CD4-positive, alpha-beta T cell treated with Interleukin-15 for 1 hour (primary cell): ENCODE results near the gene PIK3R5.
A peak's percentile ranks its signal among the peaks of the same experiment; 100 is the strongest.

Source experiments
- DNase-seq: peaks from one replicate; pipeline ENCODE4 v3.0.0-alpha.2; 2020

PIK3R5 gene

DNA sequence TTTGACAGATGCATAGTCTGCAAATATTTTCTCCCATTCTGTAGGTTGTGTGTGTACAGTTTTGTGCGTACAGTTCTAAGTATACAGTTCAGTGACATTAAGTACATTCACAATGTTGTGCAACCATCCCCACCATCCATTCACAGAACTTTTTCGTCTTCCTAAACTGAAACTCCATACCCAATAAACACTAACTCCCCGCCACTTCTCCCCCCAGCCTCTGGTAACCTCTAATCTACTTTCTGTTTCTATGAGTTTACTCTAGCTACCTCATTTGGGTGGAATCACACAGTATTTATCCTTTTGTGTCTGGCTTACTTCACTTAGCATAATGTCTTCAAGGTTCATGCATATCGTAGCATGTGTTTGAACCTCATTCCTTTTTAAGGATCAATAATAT, 14.3 kb downstream of the PIK3R5 start:
- DNase-seq: no peak

DNA sequence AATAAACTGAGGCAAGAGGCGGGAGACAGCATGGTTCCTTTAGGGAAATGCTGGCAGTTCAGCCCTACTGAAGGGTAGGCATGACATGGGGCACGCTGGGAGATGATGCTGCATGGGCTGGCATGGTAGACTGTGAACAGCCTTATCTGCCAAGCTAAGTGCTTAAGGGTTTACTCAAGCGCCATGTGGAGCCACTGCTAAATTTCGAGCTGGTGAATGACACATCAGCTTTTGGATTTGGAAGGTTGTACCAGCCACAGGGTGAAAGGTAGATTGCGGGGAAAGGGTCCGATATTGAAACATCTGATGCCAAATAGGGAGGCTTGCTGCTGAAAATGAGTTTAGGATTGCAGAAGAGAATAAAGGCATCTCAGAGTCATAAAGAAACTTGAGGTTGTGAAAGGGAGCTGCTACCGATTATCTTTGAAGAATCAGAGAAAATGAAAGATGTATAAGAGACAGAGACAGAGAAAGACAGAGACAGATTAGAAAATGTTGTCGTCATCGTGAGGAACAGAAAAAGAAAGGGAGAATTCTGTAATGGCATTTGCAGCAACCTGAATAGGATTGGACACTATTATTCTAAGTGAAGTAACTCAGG, 16.3 kb downstream of the PIK3R5 start:
- no peak for DNase-seq

DNA sequence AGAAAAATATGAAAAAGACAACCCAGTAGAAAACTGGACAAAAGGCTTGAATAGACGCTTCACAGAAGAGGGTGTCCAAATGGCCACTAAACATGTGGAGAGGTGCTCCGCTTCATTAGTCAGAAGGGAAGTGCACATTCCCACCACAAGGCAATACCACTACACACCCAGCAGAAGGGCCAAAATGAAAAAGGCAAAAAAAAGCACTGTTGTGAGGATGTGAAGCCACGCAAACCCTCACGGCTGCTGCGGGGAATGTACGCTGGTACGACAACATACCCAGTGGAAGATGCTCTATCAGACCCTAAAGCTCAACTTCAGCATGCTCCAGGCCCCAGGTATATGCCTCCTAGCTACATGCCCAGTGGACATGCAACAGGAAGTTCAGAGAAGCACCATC, 17.0 kb downstream of the PIK3R5 start:
- no peak for DNase-seq

DNA sequence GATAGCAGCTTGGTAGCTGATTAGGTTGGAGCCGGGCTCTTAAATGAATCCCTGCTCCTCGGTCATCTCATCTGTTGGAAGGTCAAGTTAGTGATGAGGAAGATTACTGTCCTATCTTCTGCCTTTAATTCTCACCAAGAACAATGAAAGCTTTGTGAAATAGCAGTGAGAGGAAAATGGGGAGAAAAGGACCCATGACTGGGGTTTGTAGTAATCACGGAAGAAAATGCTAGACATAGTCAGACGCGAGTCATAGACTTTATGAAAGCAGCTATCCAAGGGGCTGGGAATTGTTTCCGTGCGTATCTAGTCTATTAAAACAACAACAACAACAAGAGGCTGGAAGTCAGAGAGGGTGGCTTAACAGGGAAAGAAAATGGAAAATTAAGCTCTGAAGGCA, 18.3 kb downstream of the PIK3R5 start:
- no peak for DNase-seq

DNA sequence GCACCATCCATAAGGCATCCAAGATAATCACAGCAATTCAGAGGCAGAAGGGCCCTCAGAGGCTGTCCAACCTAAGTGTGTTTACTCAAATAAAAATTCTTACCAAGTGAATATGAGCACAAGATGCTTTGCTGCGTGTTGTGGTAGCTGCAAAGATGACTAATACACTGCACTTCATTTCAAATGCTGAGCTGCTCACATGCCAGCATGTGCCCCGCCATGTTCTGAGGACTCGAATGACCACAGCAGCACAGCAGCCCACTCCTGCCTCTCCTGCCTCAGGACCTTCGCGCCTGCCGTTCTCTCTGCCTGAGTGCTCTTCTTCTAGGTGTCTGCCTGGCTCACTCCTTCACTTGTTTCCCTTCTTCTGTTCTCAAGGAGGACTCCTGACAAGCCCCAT, 19.0 kb downstream of the PIK3R5 start:
- DNase-seq: no peak

DNA sequence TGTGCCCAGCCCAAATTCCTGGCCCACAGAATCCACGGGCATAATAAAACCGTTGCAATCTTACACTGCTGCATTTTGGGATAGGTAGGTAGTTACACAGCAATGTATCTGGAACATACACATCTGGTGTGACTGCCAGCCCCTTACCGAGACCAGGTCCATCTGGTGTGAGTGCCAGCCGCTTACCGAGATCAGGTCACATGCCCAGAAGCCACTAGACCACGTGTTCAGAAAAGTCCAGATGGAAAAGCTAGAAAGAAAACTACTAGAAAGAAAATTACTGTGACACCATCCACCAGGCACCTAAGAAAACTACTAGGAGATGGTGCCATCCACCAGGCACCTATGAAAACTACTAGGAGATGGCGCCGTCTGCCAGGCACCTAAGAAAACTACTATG, 19.4 kb downstream of the PIK3R5 start:
- no peak for DNase-seq

DNA sequence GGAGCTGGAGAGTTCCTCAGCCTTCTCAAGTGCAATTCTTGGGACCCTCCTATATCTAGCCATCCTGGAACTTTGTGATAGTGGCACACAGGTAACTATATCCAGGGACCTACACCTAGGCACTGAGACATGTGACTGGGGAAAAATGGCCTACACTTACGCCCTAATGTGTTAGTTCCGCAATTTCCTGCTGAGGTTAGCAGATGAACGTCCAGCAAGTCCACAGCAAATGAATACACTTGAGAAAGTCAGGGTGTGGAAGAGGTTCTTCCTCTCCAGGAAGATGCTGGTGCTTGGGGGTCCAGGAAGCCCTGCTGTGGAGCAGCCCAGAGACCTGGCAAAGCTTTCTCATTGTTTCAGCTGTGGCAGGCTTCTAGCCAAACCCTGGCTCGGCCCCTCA, 20.8 kb downstream of the PIK3R5 start:
- DNase-seq: no peak

DNA sequence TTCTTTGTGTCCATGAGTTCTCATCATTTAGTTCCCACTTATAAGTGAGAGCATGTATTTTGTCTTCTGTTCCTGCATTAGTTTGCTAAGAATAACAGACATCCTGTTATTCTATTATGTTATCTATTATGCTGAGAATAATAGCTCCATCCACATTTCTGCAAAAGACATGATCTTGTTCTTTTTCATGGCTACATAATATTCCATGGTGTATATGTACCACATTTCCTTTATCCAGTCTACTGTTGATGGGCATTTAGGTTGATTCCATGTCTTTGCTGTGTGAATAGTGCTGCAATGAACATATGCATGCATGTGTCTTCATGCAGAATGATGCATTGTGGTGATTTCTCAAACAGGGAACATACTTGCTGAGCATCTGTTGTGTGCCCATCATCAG, 21.4 kb downstream of the PIK3R5 start:
- DNase-seq: no peak

DNA sequence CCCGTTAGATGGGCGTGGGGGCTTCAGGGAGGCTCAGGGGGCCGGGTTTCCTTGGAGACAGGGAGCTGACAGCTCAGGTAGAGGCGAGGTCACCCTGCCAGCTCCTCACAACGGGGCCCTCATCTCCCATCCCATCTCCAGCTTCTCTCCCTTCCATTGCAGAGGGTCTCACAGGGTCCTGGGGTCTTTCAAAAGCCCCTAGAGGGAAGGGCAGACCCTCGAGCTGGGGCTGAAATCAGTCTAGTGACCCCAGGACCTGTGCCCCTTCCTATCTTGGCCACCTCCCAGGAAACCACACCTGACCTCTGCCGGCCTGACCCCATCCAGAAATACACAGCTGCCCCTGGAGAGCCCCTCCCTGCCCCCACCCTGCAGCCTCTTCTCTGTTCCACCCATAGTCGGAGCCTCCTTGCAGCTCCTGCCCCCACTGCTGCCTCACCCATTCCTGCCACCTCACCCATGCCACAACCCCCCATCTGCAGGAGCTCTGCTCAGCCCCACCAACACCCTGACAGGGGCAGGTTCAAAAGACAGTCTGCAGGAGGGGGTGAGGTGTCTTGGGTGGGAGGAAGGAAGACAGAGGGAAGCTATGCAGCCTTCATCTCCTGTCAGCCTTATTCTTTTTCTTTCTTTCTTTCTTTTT, 23.4 kb downstream of the PIK3R5 start:
- DNase-seq: peak; percentile 58

DNA sequence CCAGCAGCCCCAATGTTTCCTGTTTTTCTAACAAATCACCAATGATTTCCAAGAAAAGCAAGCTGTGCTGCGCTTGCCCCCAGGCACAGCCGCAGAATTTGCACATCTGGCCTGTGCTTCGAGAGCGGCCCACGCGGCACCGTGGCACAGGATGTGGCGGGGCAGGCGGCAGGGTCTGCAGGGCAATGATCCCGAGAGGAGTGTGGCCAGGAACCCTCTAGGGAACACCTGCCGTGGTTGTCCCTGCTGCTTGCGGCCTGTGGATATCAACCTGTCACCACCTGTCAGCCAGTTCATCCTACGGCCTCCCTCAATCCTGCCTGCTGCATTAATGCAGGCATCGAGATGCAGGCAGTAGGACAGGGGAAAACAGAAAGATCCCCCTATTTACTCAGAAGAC, 24.0 kb downstream of the PIK3R5 start:
- DNase-seq: peak; percentile 78

DNA sequence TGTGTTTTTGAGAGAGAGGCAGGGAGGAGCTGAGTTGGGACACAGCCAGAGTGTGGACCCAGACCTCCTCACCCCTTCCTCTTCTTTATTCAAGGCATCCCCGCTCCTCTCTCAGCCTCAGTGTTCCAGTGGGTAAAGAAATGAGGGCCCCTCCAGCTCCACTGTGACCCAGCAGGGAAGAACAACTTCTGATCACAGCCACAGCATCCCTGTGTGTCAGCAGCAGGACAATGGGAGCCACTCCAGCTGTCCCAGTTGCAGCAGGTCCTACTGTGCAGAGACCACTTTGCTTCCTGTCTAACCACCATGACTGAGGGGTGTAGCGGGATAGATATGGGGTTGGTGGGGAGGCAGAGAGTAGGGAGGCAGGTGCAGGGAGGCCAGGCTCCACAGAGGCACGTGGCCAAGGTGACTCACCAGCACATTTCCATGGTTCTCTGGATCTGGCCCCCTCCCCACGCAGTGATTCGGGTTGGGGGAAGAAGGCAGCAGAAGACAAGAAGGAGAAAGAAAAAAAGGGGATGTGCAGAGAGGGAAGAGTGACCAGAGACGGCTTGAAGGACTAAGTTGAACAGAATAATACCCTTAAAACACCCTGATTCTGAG, 24.5 kb downstream of the PIK3R5 start:
- peak; percentile 55 for DNase-seq

DNA sequence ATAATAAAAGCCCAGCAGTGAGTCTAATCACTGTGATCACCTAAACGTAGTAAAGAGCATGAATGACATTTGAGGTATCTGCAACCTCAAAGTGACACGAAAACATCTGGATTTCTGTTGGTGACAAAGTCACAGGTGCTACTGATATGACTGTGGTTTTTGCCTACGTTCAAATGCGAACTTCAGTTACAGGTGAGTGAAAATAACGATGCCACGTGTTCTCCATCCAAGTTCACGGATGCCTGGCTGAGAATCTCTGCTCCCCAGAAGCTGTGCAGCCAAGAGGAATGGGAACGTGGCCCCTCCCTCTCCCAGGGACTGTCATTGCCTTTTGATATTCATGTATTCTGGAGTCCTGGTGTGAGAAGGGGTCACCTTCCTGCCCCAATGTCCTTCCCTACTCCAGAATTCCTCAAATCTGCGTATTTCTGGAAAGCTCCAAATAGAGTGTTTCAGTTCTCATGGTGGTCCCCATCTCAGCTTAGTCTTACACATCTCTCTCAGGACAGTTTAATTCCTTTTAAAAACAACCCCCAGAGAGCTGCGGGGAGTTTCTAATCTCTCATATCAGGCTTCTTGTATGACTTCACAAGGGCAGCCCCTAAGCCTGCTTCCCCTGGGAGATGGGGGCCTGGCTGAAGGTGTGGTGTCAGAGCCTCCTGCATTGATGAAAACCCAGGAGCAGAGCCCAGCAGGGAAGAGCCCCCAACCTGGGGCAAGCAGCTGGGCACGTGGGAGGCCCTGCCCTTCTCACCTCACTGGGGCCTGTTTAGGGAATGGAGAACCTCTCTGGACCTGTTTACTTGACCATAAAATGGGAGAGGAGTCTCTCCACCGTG, 25.8 kb downstream of the PIK3R5 start:
- no peak for DNase-seq

DNA sequence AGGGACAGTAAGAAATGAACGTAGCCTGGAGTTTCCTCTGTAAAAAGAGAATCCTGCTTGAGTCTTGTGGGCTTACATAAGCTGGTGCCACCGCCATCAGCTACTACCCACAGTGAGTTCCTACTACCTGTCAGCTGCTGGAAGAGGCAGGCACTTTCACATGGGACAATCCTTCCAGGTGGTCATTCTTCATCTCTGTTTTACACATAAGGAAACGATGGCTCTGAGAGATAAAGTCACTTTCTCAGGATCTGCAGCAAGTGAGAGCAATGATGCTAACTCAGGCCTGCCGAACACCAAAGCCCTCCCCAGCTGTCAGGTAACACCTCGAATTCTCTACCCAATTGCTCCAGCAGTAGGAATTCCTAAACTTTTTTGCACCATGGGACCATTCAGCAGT, 26.6 kb downstream of the PIK3R5 start:
- DNase-seq: no peak

DNA sequence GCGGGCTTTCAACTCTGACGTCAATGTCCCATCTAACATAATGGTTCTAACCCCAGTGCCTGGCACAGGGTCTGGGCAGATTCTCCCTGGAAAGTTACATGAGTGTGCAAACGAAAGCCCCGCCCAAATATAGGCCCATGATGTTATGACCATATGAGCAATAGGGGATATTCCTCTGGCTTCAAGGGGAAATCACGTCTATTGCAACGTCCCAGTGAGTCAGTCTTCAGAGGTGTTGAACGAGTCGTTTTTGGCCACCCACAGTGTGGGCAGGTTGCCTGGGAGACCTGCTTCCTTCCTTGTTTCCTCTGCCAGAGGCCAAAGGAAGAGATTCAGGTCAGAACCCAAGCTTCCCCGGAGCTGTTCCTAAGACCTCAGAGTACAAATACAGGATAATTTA, 30.3 kb downstream of the PIK3R5 start:
- DNase-seq: peak; percentile 86

DNA sequence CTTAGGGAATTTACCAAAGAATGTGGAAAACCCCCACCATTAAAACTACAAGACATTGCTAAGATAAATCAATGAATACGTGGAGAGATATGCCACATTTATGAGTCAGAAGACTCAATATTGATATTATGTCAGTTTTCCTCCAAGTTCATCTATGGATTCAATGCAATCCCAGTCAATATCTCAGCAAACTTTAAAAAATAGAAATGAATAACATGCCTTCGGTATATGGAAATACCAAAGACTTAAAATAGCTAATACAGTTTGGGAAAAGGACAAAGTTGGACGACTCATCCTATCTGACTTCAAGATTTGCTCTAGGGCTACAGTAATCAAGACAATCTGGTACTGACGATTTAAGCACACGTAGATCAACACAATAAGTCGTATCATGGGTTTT, 31.2 kb downstream of the PIK3R5 start:
- DNase-seq: no peak

DNA sequence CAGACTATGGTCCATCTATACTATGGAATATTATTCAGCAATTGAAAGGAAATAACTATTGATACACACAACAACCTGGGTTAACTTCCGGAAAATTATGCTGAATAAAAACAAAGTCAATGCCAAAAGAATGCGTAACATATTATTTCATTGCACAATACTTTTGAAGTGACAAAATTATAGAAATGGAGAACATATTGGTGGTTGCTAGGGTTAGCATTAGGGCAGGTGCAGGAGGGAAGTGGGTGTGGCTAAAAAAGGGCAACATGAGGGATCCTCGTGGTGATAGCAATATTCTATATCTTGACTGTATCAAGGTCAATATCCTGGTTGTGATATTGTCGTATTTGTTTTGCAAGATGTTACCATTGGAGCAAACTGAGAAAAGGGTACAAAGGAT, 34.9 kb downstream of the PIK3R5 start:
- no peak for DNase-seq

DNA sequence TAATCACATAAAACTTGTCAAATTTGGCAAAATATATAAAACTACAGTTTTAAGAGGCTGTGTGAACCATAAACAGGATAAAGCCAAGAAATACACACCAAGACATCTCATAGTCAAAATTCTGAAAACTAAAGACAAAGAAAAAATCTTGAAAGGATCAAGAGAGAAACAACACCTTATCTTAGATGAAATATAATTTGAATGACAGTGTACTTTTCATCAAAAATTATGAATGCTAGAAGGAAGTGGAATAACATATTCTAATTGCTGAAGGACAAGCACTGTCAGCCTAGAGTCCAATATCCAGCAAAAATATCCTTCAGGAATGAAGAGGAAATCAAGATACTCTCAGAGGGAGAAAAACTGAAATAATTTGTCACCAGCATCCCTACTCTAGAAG, 37.2 kb downstream of the PIK3R5 start:
- DNase-seq: no peak

DNA sequence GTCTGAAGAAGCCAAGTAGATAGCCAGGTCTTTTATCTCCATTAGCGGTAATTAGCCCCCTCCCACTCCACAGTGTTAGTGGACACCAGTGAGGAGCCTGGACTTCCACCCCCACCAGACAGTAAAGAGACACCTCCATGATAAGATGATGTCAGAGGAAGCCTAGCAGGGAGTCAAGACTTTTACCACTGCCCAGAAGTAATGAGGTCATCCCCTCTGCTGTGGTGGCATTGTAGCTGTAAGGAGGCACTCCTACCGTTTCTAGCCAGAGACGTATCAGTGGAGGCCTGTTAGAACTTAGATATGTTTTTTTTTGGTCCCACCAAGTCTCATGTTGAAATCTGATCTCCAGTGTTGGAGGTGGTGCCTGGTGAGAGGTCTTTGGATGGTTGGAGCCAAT, 38.1 kb downstream of the PIK3R5 start:
- no peak for DNase-seq

DNA sequence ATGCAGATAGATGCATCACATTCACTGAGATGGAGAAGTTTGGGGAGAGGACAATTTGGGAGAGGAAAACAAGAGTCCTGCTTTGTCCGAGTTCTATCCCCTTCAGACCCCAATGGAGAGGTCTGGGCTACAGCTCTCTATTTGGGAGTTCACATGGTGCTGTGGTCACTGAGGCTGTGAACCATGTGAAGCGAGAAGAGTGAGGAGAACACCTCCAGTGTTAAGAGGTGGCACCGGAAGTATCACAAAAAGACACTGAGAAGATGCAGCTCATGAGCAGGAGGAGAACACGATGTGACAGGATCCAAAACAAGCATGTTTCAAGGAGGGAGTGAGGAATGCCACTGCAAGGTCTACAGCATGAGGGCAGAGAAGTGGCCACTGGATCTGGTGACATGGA, 39.7 kb downstream of the PIK3R5 start:
- no peak for DNase-seq

DNA sequence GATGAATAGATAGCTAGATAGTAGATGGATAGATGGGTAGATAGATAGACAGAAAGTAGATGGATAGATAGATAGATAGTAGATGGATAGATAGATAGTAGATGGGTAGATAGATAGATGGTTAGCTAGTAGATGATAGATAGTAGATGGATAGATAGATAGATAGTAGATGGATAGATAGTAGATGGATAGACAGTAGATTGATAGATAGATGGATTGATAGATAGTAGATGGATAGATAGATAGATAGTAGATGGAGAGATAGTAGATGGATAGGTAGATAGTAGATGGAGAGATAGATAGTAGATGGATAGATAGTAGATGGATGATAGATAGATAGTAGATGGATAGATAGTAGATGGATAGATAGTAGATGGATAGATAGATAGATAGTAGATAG, 40.4 kb downstream of the PIK3R5 start:
- no peak for DNase-seq

DNA sequence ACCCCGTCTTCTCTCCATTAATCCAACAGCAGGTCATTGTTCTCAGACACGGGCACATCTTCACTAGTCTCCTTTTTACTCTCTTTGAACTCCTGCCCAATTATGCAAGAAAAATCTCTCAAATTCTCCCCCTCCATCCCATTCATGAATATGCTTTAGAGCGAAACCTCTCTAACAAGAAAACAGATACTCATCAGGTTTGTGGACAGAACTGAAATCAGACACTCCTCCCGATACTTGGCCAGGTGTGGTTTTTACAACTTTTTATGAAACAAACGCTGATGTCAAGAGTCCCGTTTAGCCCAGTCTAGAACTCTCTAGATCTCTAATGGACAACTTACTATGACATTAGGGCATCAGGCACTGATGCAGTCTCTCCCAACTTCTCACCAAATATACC, 40.9 kb downstream of the PIK3R5 start:
- DNase-seq: no peak

DNA sequence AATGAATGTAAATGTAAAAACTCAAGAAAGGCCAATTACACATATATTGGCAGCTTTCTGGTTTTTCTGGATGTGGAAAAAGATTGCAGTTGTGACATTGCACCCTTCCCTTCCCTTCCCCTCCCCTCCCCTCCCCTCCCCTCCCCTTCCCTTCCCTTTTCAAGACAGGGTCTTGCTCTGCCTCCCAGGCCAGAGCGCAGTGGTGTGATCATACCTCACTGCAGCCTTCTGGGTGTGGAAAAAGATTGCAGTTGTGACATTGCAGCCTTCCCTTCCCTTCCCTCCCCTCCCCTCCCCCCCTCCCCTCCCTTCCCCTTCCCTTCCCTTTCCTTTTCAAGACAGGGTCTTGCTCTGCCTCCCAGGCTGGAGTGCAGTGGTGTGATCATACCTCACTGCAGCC, 41.7 kb downstream of the PIK3R5 start:
- DNase-seq: no peak

DNA sequence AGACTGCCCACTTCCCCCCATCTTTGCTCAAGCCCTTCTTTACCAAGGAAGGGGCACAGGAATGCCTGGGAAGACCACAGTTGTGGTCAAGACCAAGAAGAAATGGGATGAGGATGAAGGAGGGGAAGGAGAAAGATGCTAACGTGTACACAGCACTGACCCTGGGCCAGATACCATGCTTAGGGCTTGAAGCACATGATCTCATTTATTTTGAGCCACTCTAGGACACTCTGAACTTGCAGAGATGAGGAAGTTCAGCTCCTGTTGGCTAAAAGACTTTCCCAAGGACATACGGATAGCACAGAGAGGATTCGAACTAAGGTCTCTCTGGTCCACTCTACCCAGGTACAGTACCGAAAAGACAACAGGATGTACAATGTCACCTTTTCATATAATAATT, 42.6 kb downstream of the PIK3R5 start:
- no peak for DNase-seq

DNA sequence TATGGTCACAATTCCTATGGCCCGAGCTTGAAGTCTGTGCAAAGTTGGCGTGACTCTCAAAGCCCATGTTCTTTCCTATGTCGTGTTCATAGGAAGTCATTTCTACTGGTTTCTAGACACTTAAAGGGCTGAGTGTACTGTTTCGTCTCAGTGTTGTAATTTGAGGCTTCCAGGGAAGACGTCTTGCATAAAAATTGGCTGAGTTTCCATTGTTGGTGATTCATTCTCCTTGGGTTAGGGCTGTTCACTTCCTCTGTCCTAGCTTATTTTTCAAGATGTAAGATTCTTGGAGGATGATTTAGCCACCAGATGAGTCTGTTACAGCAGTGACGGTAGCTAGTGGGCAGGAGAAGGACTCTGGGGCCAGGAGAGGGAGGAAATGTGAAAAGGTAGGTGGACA, 43.1 kb downstream of the PIK3R5 start:
- peak; percentile 42 for DNase-seq
